HL-60/S4 treated with retinoic acid at 250 ng/mL for 4 days and 3 days (cell line): Measurements from ENCODE around the gene DCAF6.

Experiments
- in situ Hi-C: fragments of 300-500 bp; cut with MboI; formaldehyde crosslinking; loops from 2 replicates; pipeline ENCODE4 v1.7.0; 2022; ENCODE audit warnings: low sequenced_read_pairs

The DCAF6 gene

DNA sequence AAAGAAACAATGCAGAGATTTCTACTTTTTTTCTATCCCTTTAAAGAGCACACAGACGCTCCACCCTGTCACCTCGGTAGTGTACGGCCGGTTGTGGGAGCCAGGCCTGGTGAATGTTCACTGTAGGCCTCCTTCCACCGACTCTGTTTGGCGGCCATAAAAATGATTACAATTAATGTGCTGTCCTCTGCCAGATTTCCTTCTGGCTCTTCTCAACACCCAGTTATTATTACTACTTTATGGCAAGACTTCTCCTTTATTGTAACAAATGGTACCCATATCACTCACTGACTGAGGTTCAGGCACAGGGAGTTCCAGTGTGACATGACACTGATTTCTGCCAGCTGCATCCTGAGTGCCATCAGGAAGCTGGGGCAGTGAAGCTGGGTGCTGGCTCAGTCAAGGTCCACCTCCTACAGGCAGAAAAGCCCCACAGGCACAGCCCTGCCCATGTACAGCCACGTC lies 162.9 kb downstream of the DCAF6 start:
- in situ Hi-C loops: no loop called here

GRCh38 chr1:168100315-168101002 lies 164.0 kb downstream of the DCAF6 start:
- in situ Hi-C loops: no loop called here

DNA sequence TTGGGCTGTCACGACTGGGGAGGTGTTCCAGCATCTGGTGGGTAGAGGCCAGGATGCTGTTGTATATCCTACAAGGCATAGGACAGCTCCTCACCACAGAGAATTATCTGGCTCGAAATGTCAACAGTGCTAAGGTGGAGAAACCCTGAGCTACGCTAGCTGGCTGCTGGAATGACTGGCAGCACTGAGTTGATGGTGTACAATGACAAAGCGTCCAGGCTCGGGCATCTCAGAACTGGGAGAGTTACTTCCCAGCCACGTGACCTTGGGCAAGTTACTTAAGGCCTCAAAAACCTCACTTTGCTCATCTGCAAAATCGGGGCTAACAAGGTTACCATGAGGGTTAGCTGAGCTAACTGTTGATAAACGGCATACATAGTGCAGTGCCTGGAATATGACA lies 164.9 kb downstream of the DCAF6 start:
- in situ Hi-C loops: no loop called here

- in situ Hi-C loops: no loop called here
Measured at GRCh38 chr1:168102487-168102886, 166.0 kb downstream of the DCAF6 start.

DNA sequence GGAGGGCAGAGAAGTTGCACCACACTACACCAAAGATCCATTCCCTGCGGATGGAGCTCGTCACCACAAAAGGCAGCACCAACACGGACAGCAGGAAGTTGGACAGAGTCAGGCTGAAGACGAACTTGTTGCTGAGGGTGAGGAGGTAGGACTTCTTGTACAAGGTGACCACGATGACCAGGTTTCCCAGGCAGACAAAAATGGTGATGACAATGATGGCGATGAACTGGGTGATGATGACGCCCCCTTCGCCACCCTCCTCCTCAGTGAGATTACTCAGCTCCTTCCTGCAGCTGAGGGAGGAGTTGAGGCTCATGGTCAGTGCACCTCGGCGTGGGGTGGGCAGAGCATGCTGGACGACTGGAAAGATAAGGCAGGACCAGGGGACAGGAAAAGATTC lies 168.1 kb downstream of the DCAF6 start:
- in situ Hi-C loops: no loop called here

- in situ Hi-C loops: no loop called here
Measured at GRCh38 chr1:168105846-168106245, 169.4 kb downstream of the DCAF6 start.

GRCh38 chr1:168106274-168106673 lies 169.8 kb downstream of the DCAF6 start:
- in situ Hi-C loops: no loop called here

- in situ Hi-C loops: no loop called here
Measured at GRCh38 chr1:168110896-168111545, 174.5 kb downstream of the DCAF6 start.

DNA sequence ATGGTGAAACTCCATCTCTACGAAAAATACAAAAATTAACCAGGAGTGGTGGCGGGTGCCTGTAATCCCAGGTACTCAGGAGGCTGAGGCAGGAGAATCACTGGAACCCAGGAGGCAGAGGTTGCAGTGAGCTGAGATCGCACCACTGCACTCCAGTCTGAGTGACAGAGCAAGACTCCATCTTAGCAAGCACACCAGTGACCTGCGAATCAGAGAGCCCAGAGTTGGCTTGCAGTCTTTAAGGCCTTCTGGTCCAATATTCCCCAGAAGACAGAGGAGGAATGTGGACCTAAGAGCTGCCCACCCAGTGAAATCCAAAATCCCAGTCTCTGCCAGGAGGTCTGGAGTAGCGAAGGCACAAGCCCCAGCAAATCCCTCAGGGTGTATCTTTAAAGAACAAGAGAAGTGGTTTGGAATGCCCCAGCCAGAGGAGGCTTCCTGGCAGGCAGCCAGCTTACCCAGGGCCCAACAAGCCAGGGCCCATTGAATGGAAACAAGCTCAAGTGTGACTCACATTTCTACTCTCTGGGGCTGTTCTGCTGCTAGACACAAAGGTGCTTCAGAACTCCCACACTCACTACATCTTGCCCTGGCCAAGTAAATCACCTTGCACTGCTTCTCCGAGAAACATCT lies 176.3 kb downstream of the DCAF6 start:
- in situ Hi-C loops: no loop called here

- in situ Hi-C loops: no loop called here
Measured at GRCh38 chr1:168114845-168115244, 178.4 kb downstream of the DCAF6 start.

GRCh38 chr1:168116327-168116799 lies 179.9 kb downstream of the DCAF6 start:
- in situ Hi-C loops: no loop called here

DNA sequence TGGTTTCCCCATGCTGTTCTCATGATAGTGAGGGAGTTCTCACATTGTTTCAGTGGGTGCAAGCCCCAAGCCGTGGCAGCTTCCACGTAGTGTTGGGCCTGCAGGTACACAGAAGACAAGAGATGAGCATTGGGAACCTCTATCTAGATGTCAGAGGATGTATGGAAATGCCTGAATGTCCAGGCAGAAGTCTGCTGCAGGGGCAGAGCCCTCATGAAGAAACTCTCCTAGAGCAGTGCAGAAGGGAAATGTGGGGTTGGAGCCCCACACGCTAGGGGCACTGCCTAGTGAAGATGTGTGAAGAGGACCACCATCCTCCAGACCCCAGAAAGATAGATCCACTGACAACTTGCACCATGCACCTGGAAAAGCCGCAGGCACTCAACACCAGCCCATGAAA lies 183.3 kb downstream of the DCAF6 start:
- in situ Hi-C loops: no loop called here

GRCh38 chr1:168121401-168122011 lies 185.0 kb downstream of the DCAF6 start:
- in situ Hi-C loops: no loop called here

GRCh38 chr1:168125051-168125450 lies 188.6 kb downstream of the DCAF6 start:
- in situ Hi-C loops: no loop called here
